NCI-H446 (cell line): ENCODE results near the gene GALNS.
A peak's percentile ranks its signal among the peaks of the same experiment; 100 is the strongest.

Experiments
- DNase-seq, 2 experiments: peaks; one replicate each; lab custom pipeline; 2025; lab: John Stamatoyannopoulos, UW

GALNS gene

DNA sequence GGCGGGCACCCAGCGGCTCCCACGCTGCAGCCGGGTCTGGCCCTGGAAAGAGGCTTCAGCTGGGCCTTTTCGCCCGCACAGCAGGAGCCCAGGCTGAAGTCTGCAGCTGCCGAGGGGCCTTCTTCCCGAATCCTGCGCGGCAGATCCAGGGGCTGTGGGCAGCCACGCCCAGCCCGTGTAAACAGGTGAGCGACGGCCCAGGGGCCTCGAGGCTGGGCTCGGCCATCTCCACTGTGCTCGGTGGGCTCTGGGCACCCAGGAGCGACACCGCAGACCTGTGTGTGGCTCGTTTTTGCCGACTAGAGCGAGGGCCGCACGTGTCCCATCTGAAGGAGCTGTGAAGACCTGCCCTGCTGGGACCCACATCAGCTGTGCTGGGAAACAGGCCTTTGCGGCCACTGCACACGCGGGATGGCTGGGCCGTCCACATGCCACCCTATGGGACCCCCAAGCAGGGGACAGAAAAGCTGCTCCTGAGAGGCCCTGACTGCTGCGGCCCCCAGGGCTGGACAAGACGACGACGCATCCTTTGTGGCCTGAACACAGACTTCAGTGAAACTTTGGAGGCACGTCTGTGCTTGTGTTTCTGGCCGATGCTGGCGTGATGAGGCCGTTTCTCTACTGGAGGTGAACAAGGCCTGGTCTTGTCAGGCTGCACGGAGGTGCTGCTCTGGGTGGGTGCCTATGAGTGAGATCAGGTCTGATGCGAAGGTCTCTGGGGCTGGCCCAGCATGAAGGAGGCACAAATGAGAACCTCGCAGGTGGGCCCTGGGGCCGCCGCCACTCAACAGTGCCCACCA, 39.8 kb downstream of the GALNS start:
- DNase-seq, result no peak

DNA sequence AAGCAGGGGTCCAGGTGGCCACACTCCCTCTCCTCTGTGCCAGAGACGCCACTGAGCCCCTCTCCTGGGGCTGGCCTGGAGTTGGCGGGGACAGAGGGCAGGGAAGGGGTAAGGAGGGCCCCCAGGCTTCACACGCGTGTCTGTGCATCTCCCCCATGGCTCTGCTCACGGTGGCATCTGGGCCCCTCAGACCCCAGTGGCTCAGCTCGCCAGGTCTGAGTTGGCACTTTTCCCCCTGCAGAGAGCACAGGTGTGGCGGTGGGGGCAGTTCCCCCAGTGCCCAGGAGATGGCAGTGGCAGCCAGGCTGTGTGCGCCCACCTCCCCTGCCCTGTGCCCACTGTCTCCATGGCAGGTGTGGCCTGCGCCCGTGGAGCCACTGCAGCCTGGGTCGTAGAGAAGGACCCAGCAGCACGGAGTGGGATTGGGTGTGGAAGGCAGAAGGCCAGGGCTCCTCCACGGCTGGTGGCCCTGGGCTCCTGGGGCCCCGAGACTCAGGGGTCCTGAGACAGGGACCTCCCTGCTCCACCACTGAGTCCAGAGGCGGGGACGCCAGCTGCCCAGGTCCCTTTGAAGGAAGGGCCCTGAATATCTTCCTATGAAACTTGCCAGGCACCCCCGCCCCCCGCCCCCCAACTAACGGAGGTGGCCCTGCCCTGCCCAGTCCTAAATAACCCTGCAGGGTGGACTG, 40.7 kb downstream of the GALNS start:
- no peak for DNase-seq

DNA sequence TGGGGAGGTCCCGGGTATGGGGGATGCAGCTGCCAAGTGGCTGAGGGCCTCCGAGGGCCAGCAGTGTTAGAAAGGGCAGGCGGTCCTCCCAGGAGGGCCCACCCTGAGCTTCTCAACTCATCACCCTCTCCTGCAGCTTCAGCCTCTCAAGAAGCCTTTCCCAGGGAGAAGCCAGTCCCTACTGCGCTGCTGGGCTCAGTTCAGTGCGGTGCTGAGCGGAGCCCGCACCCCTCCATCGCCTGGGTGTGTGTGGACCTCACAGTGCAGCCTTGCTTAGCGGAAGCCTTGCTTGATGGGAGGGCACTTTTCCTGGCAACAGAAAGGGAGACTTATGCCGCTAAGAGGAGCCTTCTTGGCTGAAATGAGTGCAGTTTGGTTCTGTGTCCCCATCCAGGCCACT, 41.5 kb downstream of the GALNS start:
- DNase-seq, result no peak

DNA sequence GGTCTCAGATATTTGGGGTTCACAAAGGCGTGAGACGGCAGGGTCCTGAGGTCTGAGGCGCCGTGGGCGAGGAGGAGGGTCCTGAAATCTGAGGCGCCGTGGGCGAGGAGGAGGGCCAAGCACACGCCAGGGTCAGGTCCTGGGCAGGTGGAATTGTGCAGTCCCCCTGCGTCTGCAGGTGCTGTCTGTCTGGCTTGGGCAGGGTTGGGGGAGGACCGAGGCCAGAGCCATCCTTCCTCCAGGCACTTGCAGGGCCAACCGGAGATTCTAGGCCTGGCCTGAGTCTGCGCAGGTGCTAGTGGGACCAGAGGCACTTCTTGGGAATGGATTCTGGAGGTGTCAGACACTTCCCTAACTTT, 42.6 kb downstream of the GALNS start:
- DNase-seq, result no peak

DNA sequence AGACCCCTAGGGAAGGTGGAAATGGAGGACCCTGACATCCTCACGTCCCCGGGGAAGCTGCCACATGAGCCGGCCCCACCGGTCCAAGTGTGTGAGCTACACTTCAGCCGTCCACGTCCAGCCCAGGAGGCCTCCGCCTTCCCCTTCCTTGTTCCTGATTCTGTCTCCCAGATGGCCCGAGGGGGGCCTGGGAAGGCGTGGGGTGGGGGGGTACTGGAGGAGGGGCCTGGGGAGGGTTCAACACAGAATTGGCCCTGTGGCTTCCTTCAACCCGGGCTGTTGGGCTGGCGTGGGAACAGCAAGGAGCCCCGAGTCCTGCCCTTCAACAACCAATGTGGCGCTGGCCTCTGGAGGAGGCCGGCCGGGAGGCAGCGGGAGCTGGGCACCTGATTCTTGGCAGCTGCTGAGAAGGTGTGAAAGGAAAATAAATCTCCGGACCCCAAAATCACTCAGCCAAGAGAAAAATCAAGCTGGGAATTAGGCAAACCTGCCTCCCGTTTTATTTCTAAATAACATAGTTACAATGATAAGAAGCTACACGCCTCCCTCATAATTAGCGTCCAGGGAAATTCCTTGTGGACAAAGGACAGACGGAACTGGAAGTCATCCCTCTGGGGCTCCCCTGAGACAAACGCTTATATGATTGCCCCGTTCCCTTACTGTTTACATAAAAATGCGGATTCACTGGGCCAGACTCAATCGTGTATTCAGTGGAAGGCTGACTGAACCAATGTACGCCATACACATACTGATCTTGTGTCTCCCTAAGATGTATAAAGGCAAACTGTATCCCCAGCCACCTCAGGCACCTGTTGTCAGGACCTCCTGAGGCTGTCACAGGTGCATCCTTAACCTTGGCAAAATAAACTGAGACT, 43.2 kb downstream of the GALNS start:
- no peak for DNase-seq

DNA sequence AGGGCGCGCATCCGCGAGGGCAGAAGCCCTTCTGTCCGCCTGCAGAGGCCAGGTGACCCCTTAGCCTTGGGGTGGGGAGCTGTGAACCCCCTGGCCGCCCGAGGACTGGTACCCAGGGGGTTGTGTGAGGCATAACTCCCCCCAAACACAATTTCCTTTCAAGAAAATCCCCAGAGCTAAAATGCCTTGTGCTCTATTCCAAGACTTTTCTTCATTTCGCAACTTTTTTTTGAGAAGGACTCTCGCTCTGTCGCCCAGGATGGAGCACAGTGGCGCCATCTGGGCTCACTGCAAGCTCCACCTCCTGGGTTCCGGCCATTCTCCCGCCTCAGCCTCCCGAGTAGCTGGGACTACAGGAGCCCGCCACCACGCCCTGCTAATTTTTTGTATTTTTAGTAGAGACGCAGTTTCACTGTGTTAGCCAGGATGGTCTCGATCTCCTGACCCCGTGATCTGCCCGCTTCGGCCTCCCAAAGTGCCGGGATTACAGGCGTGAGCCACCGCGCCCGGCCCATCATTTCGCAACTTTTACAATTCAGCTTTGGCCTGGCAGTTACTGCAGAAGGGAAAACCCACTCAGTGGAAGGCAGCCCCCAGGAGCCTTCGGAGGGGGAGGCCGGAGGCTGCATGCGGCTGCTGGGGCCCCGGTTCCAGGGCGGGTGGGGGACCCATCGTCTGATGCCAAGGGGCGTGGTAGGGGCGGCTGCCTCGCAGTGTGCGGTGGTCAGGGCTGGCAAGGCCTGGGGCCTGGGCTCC, 44.1 kb downstream of the GALNS start:
- DNase-seq, result no peak

DNA sequence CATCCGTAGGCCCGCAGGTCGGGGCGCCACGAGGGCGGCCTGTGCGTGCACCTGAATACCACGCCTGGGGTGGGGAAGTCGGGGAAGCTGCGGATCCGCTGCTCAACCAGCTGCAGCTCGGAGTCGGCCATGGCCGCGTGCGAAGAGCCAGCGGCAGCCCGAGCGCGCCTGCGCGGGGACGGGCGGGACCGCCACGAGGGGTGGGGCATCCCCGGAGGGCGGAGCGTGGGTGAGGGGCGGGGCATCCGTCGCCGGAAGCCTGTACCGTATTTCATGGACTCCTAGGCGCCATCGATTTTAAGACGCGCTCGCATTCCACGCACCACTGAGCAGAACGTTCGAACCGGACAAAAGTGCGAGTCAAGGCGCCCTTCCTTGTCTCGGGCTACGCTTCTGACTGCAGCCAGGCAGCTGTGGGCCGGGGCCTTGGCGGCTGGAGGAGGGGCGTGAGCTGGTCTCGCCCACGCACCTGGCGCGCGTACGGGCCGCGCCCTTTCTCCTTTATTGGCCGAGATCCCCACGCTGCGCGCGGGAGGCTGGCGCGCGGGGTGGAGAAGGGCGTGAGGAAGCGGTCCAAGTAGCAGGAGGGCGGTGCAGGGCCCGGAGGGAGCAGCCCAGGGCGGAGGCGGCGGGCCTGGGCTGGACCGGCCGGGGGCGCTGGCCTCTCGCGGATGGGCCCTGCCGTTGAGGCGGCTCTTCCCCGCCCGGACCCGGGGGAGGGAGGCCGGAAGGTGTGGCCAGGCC, 44.8 kb downstream of the GALNS start, which contains the start of gene APRT:
APRT (minus strand) TSS at position 160 of the 744 bp plus-strand sequence; CDS start at position 131, 29 bp downstream.
- peak; percentile 46 to 84 for DNase-seq

DNA sequence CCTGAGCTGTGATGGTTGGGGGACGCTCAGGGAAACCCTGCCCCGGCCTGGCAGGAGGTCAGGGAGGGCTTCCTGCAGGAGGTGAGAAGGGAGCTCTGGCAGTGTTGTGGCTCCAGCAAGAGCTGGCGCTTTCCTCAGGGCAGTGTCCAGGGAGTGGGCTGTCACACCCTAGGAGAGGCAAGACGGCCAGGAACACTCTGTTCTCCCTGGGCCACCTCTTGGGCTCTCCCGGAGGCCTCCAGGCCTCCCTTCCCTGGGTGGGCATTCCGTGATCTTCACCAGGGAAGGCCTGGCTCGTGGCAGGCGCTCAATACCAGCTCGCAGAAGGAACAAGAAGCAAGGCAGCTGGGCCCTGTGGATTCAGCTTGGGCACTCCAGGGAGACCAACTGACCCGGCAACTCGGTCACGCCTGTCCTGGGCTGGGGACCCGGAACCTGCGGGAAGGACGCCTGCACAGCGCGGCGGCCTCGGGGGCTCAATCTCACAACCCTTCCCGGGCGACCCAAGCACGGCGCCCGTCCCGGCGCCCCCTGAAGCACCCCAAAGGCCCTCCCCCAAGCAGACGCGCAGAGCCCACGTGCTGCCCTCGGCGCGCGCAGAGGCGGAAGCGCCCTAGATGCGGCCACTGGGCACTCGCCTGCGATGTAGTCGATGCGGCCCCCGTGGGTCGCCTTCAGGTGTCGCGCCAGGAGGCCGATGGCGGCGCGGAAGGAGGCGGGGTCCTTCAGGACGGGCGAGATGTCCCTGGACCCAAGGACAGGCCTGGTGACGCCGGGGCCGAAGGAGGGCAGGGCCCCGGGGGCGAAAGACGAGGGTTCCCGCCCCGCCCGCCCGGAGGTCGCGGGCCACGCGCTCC, 45.6 kb downstream of the GALNS start:
- peak; percentile 51 to 67 for DNase-seq

DNA sequence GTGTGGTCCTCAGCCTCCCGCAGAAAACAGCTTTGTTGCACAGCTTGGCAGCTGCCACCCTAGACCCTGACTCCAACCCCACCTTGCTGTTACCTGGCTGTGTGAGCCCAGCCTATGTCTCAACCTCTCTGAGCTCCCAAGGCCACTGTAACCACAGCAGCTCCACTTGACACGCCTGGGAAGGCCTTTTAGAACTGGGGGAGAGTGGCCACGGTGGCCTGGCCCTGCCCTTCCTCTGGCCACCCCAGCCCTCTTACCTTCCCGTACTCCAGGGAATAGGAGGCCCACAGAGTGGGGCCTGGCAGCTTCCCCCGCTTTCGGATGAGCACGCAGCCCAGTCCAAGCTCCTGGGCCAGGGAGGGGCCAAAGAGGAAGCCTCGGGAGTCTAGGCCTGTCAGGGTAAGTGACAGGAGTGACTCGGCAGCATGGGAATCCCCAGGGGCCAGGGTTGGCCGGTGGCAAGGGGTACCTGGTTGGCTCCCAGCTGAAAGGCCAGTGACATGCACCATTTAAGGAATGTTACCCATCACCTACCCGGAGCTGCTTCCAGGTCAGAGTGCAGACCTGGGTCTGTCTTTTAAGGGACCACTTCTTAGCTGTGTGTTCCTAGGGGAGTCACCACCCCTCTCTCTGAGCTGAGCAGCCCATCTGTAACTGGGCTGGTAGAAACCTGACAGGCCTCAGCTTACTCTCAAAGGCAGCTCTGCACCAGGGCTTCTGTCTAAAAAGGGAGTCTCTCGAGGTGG, 46.4 kb downstream of the GALNS start:
- DNase-seq, result no peak

DNA sequence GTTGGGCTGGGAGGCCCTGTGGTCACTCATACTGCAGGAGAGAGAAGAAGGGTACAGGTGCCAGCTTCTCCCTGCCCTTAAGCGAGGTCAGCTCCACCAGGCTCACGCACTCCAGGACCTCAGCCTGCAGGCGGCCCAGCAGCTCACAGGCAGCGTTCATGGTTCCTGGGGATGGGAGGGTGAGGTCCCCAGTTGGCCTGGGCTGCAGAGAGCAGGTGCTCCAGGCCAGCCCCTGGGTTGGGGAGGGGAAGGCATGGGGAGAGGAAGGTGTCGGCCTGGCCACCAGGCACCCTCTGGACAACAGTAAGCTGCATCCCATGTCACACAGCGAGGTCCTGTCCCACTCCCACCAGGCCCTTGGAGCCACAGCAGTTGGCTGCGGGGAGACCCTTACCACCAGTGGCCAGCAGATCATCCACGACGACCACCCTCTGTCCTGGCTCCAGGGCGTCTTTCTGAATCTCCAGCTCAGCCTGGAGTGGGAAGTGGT, 47.0 kb downstream of the GALNS start:
- no peak for DNase-seq

DNA sequence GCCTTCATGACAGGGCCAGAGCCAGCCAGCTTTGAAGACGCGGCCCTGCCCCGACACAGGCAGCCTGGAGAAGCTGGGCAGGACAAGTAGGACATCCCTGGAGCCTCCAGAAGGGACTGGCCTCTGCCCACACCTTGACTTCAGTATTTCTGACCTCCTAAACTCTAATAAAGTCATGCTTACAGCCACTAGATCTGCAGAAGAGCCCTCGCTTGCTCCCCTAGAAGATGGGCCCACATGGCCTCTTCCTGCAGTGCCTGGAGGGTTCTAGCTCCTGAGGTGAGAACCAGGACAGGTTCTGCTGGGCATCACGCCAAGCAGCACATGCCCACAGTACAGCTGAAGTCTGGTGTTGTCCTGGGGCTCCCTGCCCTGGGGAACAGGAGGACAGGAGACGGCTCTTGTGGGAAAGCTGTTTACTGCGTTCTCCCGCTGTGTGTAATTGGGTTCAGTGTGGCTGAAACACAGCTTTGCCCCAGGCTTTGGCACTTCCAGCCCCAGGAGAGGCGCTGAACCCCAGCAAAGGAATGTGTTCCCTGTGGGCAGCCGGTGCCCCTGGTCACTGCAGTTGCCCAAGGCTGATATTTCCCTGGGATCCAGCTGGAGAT, 47.6 kb downstream of the GALNS start:
- DNase-seq, result no peak

DNA sequence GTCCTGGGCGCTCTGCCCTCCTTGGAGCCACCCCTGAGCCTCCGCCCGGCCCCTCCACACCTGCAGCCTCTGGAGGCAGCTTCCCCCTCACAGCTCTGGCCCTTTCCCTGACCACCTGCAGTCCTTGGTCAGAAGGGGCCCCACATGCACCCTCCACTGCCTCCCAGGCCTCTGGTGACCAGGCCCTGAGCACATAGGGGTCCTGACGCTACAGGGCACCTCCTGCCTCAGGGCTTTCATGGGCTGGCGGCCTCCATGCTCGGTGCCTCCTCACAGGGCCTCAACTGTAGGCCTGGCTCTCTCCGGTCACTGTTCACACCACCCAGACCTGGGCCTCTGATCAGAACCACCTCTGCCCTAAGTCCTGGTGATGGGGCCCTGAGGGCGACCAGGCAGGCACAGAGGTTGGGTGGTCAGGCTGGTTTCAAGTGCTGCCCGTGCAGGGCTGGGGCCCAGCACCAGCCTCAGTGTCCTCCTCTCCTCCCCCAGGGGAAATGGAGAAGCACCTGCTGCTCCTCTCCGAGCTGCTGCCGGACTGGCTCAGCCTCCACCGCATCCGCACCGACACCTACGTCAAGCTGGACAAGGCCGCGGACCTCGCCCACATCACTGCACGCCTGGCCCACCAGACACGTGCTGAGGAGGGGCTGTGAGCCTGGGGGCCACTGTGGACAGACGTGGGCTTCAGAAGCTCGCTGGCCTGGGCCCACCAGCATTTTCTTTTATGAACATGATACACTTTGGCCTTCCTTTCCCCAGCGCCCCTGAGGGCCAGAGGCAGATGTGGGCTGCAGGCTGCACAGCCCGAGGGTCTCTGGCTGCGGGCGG, 48.9 kb downstream of the GALNS start:
- DNase-seq, result no peak

DNA sequence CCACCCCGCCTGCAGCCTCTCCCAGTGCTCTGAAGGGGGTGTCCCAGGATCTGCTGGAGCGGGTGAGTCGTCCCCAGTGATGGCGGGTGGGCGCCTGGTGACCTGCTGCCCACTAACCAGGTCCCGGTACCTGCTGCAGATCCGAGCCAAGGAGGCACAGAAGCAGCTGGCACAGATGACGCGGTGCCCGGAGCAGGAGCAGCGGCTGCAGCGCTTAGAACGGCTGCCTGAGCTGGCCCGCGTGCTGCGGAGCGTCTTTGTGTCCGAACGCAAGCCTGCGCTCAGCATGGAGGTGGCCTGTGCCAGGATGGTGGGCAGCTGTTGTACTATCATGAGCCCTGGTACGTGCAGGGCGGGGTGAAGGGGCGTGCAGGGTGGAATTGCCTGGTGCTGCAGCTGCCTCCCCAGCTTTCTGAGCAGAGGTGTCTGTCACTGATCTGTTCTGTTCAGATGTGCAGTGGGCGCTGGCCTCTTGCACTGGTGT, 49.6 kb downstream of the GALNS start:
- DNase-seq, result no peak

DNA sequence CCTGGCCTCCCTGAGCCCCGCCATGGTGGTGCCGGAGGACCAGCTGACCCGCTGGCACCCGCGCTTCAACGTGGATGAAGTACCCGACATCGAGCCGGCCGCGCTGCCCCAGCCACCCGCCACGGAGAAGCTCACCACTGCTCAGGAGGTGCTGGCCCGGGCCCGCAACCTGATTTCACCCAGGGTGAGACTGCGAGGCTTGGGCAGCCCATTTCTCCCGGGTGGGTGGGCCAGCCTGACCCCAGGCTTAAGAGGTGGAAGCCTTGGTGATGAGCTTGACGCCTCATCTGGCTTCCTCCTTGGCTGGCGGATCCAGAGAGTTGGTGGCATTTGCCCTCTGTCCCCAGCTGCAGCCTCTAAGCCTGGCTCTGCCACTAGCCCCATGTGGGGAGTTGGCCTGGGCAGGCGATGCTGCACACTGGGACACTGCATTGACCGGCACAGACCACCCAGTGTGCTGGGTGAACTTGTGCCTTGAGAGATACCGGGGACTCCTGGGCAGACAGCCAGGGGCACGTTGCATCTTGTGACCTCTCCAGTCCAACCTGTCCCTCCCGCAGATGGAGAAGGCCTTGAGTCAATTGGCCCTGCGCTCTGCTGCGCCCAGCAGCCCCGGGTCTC, 50.1 kb downstream of the GALNS start:
- DNase-seq, result no peak

DNA sequence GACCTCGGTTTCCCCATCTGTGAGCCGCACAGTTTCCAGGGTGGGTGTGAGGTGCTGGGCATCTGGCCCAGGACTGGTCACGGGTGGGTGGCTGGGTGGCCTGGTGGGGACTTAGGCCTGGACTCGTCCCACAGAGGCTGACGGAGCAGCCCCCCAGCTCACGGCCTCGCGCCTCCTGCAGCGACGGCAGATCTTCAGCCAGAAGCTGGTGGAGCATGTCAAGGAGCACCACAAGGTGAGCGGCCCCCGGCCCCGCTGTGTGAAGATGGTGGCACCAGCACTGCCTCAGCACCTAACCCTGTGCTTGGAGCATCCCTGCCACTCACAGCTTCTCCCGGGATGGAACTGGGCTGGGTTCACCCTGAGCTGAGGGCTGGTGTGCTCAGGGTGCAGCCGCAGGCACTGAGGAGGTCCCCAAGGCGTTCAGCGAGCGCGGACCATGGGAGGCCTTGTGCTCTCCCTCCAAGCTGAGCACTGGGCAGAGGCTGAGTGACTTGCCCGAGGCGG, 50.8 kb downstream of the GALNS start:
- no peak for DNase-seq

DNA sequence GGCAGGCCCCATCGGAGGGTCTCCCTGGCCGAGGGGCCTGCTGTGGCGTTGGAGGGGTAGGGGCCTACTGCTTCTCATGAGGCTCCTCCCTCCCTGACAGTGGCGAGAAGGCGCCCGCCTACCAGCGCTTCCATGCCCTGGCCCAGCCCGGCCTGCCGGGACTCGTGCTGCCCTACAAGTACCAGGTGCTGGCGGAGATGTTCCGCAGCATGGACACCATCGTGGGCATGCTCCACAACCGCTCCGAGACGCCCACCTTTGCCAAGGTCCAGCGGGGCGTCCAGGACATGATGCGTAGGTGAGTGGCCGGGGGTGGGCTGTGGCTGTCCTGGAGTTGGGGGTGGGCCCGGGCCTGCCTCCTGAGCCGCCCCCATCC, 51.4 kb downstream of the GALNS start:
- DNase-seq, result no peak
